Fibroblast of villous mesenchyme (primary cell): ENCODE data around the gene IL22RA2. TPM values are rescaled to one million over a fixed set of nuclear protein-coding genes. Genes with fewer than 3 reads are reported as not detected.

Experiments
- DNase-seq: peaks from one replicate; pipeline ENCODE4 v3.0.0-alpha.2; 2010; ENCODE audit warnings: low read depth
- H3K4me3 ChIP-seq: 2 replicates; pipeline ENCODE4 v1.5.1; 2011; ENCODE audit warnings: low read depth, mild to moderate bottlenecking, low read length
- total RNA-seq: library from RNA; depleted of rRNA; stranded (reverse); fragments of >200 nt; gene quantifications from 2 replicates; pipeline ENCODE4 v1.2.3, GENCODE V29; 2012
- TF ChIP-seq, protein P1 (sequence below): IDR thresholded peaks from 2 replicates; pipeline ENCODE4 v1.5.1; 2012; ENCODE audit warnings: low read depth, mild to moderate bottlenecking, low read length; ENCODE audit not compliant: insufficient read depth

IL22RA2 gene
- total RNA-seq, 1 donor, result not detected

- H3K4me3 ChIP-seq, result no peak overlapping the region
- TF ChIP-seq, protein P1, sequence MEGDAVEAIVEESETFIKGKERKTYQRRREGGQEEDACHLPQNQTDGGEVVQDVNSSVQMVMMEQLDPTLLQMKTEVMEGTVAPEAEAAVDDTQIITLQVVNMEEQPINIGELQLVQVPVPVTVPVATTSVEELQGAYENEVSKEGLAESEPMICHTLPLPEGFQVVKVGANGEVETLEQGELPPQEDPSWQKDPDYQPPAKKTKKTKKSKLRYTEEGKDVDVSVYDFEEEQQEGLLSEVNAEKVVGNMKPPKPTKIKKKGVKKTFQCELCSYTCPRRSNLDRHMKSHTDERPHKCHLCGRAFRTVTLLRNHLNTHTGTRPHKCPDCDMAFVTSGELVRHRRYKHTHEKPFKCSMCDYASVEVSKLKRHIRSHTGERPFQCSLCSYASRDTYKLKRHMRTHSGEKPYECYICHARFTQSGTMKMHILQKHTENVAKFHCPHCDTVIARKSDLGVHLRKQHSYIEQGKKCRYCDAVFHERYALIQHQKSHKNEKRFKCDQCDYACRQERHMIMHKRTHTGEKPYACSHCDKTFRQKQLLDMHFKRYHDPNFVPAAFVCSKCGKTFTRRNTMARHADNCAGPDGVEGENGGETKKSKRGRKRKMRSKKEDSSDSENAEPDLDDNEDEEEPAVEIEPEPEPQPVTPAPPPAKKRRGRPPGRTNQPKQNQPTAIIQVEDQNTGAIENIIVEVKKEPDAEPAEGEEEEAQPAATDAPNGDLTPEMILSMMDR, result no peak
- no peak for DNase-seq
These were observed 17.2 kb upstream of the IL22RA2 start for GRCh38 chr6:137190583-137191094.

- DNase-seq, result peak; percentile 9
- H3K4me3 ChIP-seq, result no peak overlapping the region
- TF ChIP-seq, protein P1, result no peak
These were observed 15.4 kb upstream of the IL22RA2 start for GRCh38 chr6:137188855-137189254.

DNA sequence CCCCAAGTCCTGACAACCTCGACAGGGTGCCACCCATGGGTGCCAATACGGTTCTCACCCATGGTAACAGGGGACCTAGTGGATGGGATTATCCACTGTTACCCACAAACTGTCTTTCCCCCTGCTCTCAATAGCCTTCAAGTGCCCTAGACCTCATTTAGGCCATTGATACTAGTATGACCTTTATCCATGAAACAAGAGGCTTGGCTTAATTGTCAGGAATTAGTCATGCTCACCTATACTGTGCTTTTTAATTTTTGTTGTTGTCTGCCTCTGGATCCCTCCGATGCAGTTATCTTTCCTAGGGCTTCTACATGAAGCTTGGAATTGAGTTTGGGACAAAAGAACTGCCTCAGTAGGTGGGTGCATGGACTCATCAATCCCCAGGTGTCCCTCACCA is 11.8 kb upstream of the IL22RA2 start:
- no peak for DNase-seq
- TF ChIP-seq, protein P1, result no peak
- no peak overlapping the region for H3K4me3 ChIP-seq

- H3K4me3 ChIP-seq, result no peak overlapping the region
- DNase-seq, result no peak
- TF ChIP-seq, protein P1, result no peak
These were observed 9.2 kb upstream of the IL22RA2 start for GRCh38 chr6:137182654-137183073.

DNA sequence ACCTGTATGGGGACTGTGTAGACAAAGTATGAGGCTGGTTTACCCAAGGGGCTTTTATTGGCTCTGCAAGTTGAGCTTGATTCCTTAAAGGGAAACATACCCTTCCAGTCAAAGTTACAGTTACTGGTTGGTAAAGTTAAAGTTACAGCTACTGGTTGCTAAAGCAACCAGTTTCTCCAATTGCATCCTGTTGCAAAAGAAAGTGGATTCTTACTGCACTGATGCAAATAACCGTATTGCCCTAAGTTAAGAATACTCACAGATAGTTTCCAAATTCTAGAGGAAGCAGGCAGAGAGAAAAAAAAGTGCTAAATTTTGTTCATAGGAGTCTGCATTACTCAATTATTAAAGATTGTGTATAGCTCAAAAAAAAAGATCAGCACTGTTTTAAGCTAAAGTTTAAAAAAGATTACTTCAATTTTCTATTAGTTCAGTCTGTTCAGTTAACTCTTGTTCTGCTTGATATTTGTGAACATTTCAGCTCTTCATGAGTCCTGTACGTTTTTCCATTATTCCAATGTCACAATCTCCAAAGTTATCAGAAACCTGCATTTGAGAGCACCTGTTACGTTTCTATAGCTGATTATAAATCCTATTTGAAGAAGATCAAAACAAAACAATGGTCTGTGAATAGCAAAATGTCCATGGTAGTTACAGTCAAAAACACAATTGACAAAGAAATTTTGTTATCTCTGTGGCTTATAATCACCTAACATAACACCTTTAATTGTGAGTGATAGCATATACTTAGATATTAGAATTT is 8.6 kb upstream of the IL22RA2 start:
- H3K4me3 ChIP-seq, result no peak overlapping the region
- TF ChIP-seq, protein P1, result no peak
- DNase-seq, result no peak

DNA sequence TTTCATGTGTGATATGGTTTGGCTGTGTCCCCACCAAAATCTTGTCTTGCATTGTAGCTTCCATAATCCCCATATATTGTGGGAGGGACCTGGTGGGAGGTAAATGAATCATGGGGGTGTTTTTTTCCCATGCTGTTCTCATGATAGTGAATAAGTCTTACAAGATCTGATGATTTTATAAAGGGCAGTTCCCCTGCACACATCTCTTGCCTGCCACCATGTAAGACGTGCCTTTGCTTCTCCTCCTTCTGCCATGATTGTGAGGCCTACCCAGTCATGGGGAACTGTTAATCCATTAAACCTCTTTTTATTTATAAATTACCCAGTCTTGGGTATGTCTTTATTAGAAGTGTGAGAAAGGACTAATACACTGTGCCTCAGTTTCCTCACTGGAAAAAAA is 4.2 kb upstream of the IL22RA2 start:
- DNase-seq, result no peak
- no peak overlapping the region for H3K4me3 ChIP-seq
- TF ChIP-seq, protein P1, result no peak
